ENCODE measurements around the gene GALNT3. TPM values are rescaled to one million over a fixed set of nuclear protein-coding genes. Genes with fewer than 3 reads are reported as not detected.
A peak's percentile ranks its signal among the peaks of the same experiment; 100 is the strongest.

The GALNT3 gene
- total RNA-seq, 2 donors from 2014 or later = 9.3 to 9.7 TPM

DNA sequence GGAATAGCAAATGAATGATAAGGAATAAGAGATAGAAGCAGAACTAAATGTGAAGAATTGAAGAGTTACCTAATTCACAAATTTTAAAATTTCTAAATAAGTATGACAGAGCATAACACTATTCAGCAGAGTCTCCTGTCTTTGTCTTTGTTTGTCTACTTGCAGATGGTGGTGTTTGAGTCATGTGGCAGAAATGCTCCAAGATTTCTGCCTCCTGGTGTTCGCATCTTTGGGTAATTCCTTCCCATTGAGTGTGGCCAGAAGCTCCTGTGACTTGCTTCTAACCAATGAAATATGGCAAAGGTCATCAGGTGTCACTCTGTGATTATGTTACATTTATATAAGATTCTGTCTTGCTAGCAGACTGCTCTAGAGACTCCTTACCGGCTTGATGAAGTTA, 45.6 kb upstream of the GALNT3 start:
- no peak overlapping the region for H3K4me3 Mint-ChIP-seq
- no peak for TF ChIP-seq CTCF (conservative IDR thresholded peaks at IDR 0.05)
- H3K4me1 Mint-ChIP-seq = peaks cover 17% of the 10 kb centered on the region
- no peaks in the 10 kb centered on the region for H3K36me3 Mint-ChIP-seq (ENCODE audit: low read depth)
- Histone ChIP-seq H3K4me1 (ENCODE audit: control insufficient read depth, insufficient read depth, low read length) (peaks cover 5% of the 10 kb centered on the region), H3K9me3 (ENCODE audit: control insufficient read depth, low read length) (no peaks in the 10 kb centered on the region), H3K27ac (ENCODE audit: low read depth, low read length) (no peak overlapping the region), H3K4me3 (ENCODE audit: low read length) (no peak overlapping the region), H3K36me3 (ENCODE audit: control insufficient read depth, insufficient read depth, low read length) (no peaks in the 10 kb centered on the region), H3K9ac (ENCODE audit: extremely low read depth, low read length, poor library complexity, severe bottlenecking) (no peak overlapping the region), H3K27me3 (ENCODE audit: control insufficient read depth, insufficient read depth, low read length, poor library complexity, severe bottlenecking) (no peaks in the 10 kb centered on the region)
- no peak overlapping the region for H3K27ac Mint-ChIP-seq
- H3K9me3 Mint-ChIP-seq = no peaks in the 10 kb centered on the region
- WGBS, 2 experiments (ENCODE audit: insufficient coverage in 1 of 2, insufficient read length in 1 of 2) = 83% methylated on average over 2 of the region's 2 CpGs; no CpG with 5 or more reads in 1 of the 2 experiments
- H3K27me3 Mint-ChIP-seq (ENCODE audit: insufficient read depth) = peaks cover 2% of the 10 kb centered on the region
- no peak for DNase-seq

DNA sequence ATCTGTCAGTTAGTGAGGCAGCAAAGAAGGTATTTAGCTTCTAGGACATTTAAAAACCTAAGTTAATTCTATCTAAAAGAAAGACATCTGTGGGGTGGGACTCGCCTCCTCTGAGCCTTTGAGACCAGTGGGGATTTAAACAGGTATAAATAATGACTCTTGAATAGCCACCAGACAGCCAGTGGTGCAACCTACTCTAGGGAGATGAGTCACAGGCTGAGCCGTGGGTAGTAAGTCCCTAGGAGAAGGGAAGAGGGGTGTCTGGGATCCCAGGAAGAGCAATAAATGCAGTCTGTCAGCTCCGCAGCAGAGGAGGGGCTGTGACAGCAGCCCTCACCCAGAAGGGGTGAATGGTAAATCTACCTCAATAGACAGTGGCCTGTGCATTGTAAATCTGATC, 43.1 kb upstream of the GALNT3 start:
- TF ChIP-seq CTCF (conservative IDR thresholded peaks at IDR 0.05) = no peak
- H3K27me3 Mint-ChIP-seq (ENCODE audit: insufficient read depth) = peaks cover 2% of the 10 kb centered on the region
- no peaks in the 10 kb centered on the region for H3K4me1 ChIP-seq (ENCODE audit: control insufficient read depth, insufficient read depth, low read length)
- no peak overlapping the region for H3K27ac Mint-ChIP-seq
- no peak overlapping the region for H3K4me3 Mint-ChIP-seq
- H3K9me3 Mint-ChIP-seq = no peaks in the 10 kb centered on the region
- H3K4me1 Mint-ChIP-seq = peaks cover 2% of the 10 kb centered on the region
- H3K36me3 Mint-ChIP-seq (ENCODE audit: low read depth) = no peaks in the 10 kb centered on the region
- H3K4me3 ChIP-seq (ENCODE audit: low read length) = no peak overlapping the region
- H3K27ac ChIP-seq (ENCODE audit: low read depth, low read length) = no peak overlapping the region
- H3K9ac ChIP-seq (ENCODE audit: extremely low read depth, low read length, poor library complexity, severe bottlenecking) = no peak overlapping the region
- H3K27me3 ChIP-seq (ENCODE audit: control insufficient read depth, insufficient read depth, low read length, poor library complexity, severe bottlenecking) = no peaks in the 10 kb centered on the region
- no peaks in the 10 kb centered on the region for H3K36me3 ChIP-seq (ENCODE audit: control insufficient read depth, insufficient read depth, low read length)
- no peaks in the 10 kb centered on the region for H3K9me3 ChIP-seq (ENCODE audit: control insufficient read depth, low read length)
- 75 to 80% methylated on average over 2 to 3 of the region's 3 CpGs for WGBS, 2 experiments (ENCODE audit: insufficient coverage in 1 of 2, insufficient read length in 1 of 2)
- DNase-seq = peak; percentile 43

- no peaks in the 10 kb centered on the region for H3K4me1 ChIP-seq (ENCODE audit: control insufficient read depth, insufficient read depth, low read length)
- H3K27ac ChIP-seq (ENCODE audit: low read depth, low read length) = no peak overlapping the region
- no peaks in the 10 kb centered on the region for H3K36me3 ChIP-seq (ENCODE audit: control insufficient read depth, insufficient read depth, low read length)
- Mint-ChIP-seq H3K36me3 (ENCODE audit: low read depth) (no peaks in the 10 kb centered on the region), H3K27ac (no peak overlapping the region), H3K4me3 (no peak overlapping the region), H3K9me3 (no peaks in the 10 kb centered on the region), H3K4me1 (peaks cover 2% of the 10 kb centered on the region), H3K27me3 (ENCODE audit: insufficient read depth) (peaks cover 2% of the 10 kb centered on the region)
- no peaks in the 10 kb centered on the region for H3K9me3 ChIP-seq (ENCODE audit: control insufficient read depth, low read length)
- 88 to 91% methylated on average over 2 of the region's 2 CpGs for WGBS, 2 experiments (ENCODE audit: insufficient coverage in 1 of 2, insufficient read length in 1 of 2)
- no peak for DNase-seq
- no peaks in the 10 kb centered on the region for H3K27me3 ChIP-seq (ENCODE audit: control insufficient read depth, insufficient read depth, low read length, poor library complexity, severe bottlenecking)
- H3K4me3 ChIP-seq (ENCODE audit: low read length) = no peak overlapping the region
- no peak for TF ChIP-seq CTCF (conservative IDR thresholded peaks at IDR 0.05)
- H3K9ac ChIP-seq (ENCODE audit: extremely low read depth, low read length, poor library complexity, severe bottlenecking) = no peak overlapping the region
These were observed 41.3 kb upstream of the GALNT3 start for GRCh38 chr2:165835363-165835762.
